Stimulated activated CD8-positive, alpha-beta memory T cell treated with anti-CD3 and anti-CD28 coated beads, Interleukin-15, amount 100 ng/mL, for 48 hours (primary cell): Measurements from ENCODE around the gene CETN3.
"Not testable (repeated sequence)": the region's sequence is repeated elsewhere in the genome, so short reads cannot be mapped to it uniquely, and the experiment has no call there.

ENCODE experiments used
- DNase-seq, 2 donors: peaks; one replicate each; pipeline ENCODE4 v3.0.0-alpha.2; 2020; ENCODE audit warnings: low read depth in 2 of 2

Gene CETN3

DNA sequence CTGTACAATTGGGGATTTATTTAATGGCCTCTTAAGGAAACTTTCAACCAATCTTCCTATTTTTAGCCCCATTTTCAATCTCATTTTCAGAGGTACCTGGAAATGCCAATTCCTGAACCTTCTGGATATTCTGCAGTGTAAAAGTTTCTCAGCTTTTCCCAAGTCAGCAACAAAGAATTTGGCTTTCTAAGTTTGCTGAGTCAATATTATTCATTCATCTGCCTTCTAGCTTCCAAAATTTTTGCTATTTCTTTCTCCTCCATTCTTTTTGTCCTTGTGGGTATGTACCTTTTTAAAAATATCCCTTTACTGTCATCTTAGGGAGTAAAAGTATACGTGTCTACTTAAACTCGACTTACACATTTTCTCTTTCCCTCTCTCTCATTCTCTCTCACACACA lies 25.7 kb downstream of the CETN3 start:
- DNase-seq: no peak

DNA sequence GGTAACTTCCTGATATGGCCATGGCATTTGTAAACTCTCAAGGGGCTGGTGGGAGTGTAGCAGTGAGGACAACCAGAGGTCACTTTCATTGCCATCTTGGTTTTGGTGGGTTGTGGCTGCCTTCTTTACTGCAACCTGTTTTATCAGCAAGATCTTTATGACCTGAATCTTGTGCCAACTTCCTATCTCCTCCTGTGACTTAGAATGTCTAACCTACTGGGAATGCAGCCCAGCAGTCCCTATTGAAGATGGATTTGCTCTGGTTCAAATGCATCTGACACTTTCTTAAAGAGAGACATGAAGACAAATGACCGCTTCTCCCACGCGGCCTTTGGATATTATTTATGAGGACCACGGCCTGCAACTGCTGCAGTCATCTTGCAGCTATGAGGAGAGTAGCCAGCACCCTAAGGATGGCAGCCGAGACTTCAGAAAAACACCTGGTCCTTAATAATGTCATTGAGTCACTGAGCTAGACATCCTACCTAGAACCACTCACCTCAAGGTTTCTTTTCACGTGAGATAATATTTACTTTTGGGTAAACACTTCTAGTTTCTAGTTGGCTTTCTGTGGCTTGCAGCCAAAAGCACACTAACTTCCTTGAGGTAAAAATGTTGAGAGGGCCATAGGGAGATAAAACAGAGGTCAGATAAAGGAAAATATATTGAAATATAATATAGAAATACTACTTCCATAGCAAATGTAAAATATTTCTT lies 28.2 kb downstream of the CETN3 start:
- DNase-seq: no peak

DNA sequence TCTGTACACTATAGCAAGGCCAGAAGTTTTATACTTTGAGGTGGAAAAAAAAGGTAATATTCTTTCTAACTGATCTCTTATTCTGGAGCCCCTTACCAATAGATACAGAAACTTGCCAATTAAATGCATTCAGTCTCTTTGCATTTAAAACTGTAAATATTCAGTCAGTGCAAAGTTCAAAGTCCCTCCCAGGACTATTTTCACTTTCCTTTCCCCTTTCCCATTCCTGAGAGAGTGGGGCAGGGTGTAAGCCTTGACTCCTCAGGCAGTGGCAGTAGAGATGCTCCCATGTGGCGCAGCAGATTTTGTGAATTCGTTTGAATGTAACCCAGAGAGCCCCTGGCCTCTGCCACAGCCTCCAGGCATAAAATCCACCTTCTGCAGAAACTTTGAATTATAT lies 29.9 kb downstream of the CETN3 start:
- DNase-seq: no peak

DNA sequence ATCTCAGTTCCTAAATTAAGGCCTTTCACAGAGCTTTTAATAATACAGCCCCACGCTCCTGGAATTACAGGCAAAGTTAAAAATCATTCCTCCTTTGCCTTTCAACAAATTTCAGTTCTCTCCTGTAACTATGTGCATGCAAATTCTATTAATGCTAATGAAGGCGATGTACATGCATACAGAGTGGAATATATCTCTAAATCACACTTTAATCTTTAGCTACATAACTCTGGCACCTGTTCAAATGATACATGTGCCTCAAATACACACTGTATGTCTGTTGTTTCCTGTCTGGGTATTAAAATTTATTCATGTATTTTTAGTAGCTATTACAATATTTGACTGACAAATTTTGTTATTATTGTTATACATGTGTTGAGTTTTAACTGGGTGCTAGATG lies 30.8 kb downstream of the CETN3 start:
- DNase-seq: no peak

DNA sequence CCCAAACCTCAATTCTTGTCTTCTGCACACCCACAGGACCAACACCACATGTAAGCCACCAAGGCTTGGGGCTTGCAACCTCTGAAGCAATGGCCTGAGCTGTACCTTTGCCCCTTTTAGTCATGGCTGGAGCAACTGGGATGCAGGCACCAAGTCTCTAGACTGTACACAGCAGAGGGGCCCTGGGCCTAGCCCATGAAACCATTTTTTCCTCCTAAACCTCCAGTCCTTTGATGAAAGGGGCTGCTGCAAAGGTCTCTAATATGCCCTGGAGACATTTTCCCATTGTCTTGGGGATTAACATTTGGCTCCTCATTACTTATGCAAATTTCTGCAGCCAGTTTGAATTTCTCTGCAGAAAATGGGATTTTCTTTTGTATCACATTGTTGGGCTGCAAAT lies 38.3 kb downstream of the CETN3 start:
- DNase-seq: not testable (repeated sequence)

DNA sequence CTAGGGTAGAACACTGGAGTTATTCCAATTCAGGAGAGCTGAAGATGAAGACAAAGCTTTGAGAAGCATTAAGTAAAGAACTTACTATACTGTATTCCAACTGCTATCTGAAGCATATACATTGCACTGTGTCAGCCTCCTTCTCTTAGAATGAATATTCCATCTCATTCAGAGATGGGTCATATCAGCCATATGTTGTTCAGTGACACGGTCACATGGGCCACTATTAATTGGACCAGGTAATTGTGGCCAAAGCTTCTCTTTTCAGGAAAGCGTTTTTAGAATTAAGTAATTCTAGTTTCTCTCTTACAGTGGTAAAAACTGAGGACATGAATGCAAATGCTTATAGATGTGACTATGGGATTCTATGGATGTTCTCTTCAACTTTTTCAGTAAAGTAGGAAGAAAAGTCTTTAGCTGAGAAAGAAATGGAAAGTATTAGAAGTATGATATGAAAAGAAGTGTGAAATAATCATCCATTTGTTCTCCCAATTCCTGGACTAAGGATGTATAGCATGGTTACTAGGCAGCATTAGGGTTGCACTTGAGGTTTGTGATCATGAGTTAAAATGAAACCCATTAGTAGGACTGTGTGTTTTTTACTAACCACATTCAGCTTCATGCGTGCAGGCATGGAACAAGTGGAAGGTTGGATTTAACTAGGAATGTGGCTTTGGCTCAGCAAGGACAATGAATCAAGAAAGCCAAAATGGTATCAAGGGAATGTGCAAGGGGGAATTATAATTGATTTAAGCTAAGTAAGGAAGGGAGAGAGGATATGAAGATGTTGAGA lies 40.9 kb downstream of the CETN3 start:
- no peak for DNase-seq

DNA sequence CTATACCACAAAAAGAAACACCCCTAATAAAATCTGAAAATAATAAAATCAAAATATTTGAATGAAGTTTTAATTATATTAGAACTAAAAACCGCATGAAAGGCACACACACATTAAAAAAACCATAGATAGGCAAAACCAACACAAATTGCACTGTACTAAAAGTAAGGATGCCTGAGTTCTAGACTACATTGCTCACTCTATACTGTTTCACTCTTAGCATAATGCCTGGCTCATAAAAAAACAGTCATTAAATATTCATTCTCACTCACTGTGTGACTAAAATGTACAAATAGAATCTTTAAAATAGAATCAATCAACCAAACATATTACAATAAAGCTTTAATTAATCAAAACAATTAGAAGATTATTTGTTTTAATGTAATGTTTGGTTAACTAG lies 41.7 kb downstream of the CETN3 start:
- no peak for DNase-seq

DNA sequence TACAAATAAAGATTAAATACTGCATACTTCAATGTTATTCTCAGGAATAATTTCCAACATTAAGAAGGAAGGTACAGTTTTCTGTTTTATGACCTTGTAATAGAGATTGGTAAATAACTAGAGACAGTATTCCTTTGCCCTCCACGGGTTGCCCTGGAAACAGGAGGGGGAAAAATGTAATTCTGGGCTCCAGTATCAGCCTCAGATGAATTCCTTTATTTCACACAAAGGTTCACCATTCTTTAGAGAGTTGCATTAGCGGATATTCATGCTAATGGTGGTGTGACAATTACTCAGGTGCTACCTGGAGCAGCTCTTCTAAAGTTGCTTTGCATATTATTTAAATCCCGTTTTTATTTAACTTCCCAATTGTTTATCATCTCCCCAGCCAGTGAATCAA lies 42.6 kb downstream of the CETN3 start:
- no peak for DNase-seq

DNA sequence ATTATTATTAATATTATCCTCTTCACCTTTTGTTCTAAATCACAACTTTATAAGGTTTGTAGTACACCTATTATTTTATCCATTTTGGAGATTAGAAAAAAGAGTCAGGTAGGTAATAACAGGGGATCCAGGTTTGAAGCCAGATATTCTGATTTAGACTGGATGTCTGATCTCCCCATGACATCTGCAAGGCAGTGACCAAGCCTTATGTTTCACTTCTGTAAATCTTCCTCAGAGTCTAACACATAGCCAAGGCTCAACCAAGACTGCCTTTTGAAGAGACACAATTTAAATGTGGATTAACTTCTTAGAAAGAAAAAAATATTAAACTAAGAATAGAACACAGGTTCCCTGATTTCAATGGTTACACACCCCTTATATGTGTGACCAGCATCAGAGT lies 44.2 kb downstream of the CETN3 start:
- DNase-seq: no peak

DNA sequence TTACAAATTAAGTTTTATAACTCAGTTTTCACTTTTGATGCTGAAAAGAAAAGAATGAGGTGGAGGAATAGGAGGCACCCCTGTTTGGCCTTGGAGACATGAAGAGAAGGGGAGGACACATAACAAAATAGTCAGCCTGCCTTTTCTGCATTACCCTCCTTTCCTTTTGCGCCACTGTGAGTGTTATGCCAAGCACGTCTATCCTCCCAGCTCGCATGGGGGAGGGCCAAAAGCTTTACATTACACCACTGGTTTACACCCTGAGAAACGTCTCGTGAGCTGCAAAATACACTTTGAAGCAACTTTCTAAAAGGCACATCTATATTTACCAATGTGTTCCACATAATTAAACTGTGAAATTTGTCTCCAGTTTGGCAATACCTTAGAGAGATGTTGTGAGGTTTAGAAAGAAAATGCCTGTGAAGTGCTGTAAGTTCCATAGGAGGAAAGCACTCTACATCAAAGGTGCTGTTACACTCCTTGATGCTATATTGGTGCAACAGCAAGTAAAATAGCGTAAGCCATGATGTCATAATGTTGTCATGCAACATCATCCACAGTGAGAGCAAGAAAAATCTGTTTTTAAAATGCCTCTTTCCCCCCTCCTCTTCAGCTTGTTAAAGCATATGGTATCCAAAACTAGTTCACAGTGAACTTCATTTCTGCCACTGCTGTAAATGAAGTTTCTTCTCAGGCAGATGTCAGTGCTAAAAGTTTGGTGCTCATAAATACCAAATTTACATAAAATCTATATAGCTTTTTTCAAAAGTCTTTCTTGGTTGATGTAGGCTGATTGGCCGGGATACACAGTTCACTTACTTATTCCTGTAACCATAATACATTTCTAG lies 50.3 kb downstream of the CETN3 start:
- no peak for DNase-seq

DNA sequence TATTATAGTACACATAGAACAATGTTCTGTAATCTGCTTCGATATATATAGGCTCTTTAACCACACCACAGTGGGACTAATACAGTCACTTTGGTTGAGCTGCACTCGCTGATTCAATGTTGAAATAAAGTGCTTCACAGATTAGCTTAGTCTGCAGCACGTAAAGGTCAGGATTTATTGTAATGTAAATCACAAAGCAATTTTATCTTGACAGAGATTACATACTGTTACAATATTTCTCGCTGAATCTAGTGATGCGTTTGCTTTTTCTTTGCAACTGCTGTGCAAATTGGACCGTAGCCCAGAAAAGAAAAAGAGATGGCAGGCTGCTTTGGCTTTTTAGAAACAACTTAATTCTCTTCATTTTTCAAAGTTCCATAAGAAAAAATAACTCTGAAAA lies 52.9 kb downstream of the CETN3 start:
- no peak for DNase-seq

DNA sequence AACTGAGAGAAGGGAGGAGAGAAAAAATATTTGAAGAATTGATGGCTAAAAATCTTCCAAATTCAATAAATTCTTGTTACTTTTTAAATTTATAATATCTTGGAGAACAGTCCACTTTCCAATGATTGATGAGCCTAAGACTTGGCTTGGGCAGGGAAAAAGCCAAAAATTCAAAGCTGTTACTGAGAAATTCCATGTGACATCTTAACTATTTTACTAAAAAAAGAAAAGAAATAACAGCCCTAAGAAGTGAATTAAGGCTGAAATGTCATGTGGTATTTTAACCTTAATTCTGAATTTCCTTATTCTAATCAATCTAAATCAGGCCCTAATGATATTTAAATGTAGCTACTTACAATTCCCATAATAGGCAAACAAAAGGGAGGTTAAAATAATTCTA lies 53.4 kb downstream of the CETN3 start:
- DNase-seq: no peak

DNA sequence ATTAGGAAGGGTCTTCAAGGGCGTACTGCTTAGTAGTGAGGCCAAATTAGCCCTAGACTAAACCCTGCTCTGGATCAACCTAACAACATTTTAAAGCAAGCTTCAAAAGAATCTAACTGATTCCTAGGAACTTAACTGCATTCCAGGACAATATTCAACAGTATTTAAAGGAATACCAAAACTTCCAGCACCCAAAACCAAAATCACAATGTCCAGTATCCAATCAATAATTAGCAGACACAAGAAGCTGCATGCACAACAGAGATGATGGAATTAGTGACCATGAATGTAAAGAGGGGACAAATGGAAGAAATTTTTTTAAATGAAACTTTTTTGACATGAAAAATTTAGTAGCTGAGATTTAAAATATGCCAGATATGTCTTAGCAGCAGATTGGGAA lies 53.9 kb downstream of the CETN3 start:
- DNase-seq: no peak

DNA sequence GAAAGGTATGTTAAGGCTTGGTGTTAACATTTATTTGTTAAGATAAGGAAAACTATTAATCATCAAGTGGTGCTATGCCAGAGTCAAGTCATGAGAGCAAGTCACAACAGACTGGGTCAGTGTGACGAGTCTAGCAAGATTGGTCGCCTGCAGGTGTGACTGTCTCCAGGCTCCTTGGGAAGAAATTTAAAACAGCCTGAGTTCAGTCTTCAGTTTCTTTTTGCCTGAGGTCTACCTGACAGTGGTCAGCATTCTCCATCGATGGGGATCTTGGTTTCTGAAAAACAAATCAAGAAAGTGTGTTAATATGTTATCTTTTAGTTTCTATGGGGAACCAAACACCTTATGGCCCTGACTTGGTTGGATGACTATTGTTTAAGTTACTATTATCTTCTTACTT lies 56.3 kb downstream of the CETN3 start:
- DNase-seq: no peak

DNA sequence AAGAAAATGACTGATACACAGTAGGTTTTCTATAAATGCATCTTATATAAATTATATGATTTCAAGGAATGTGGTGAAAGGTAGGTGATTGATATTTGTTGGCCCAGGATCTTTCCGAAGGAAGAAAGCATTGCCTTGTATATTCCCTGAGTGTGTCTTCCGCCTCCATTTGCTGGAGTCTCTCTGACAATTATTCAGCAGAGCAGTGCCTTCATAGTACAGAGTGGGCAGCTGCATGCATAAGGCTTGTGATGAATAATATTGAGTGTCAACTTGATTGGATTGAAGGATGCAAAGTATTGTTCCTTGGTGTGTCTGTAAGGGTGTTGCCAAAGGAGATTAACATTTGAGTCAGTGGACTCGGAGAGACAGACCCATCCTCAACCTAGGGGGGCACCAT lies 58.5 kb downstream of the CETN3 start:
- no peak for DNase-seq

DNA sequence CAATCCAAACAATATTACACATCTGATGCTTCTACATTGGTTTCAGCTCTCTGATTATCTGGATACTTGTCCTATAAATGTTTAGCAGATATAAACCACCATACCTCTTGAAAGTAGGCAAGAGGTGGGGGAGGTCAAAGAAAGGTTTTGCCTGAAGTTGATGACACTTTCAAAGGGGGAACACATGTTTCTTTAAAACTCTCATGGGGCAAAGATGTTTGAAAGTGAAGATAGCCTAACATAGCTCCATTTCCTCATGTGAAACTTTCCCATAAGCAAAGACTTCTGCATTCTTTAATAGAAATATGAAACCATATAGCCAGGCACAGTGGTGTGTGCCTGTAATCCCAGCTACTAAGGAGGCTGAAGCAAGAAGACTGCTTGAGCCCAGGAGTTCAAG lies 62.1 kb downstream of the CETN3 start:
- no peak for DNase-seq

DNA sequence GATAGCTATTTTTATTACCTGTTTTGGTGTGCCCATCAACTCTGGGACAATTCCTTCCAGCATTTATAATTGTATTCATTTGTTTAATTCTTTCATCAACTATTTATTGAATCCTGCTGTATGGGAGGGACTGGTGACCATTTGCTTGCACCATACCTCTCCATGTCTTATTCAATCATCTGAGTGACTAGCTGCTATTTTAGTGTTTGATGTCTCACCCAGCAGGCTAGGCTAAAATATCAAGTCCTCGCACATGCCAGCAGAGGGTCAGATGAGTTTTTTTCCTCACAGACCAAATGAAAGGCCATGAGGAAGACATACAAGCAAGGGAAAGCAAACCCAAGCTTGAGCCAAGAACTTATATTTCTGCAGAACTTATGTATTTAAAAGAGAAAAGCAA lies 63.9 kb downstream of the CETN3 start:
- DNase-seq: no peak

DNA sequence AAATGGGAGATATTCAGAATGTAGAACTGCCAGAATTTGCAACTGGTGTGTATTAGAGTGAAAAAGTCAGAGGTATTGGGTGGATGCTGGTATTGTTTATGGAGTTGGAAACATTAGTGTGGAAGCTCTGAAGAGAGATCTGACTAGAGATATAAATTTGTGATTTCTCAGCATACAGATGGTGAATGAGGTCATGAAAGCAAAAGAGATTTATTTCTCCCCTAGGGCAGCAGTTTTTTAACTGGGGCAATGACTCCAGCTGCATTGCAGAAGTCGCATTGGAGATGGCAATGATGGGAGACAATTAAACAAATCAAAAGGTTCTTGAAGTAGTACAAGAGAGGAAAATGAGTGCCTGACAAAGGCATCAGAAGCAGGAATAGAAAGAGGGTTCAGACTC lies 64.9 kb downstream of the CETN3 start:
- DNase-seq: no peak

DNA sequence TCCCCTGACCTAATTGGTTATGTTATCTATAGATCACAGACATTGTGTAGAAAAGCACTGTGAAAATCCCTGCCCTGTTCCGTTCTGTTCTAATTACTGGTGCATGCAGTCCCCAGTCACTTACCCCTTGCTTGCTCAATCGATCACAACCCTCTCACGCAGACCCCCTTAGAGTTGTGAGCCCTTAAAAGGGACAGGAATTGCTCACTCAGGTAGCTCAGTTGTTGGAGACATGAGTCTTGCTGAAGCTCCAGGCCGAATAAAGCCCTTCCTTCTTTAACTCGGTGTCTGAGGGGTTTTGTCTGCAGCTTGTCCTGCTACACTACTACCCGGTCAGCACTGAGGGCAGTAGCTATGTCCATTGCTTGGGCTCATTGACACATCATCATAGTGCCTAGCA lies 65.8 kb downstream of the CETN3 start:
- not testable (repeated sequence) for DNase-seq

DNA sequence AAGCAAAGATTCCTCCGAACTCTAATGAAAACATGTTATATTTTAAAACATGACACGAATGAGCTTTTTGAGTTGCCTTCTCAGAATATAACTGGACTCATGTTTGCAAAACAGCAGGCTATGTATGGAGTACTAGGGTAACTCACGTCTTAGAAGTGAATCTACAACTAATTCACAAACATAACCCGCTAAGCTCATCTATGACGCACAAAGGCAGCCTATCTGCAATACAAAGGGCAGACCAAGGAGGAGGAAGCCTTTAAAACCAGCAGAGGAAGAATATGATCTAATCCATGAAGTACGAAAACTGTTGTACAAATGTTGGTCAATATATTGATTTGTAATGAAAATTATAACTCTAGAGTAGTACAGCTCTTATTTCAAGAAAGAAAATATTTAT lies 67.0 kb downstream of the CETN3 start:
- DNase-seq: no peak
